SK-N-SH treated with all-trans-retinoic acid at 6 μM for 48 hours (cell line): Measurements from ENCODE around the gene CYP4F11.

Experiments used
- ATAC-seq: fragments of 200-7000 bp; cut with Tn5 transposase; 3 replicates; pipeline ENCODE4 v1.9.1; 2020; ENCODE audit warnings: mild to moderate bottlenecking, moderate library complexity
- ARNTL ChIP-seq: fragments of 450-650 bp; formaldehyde crosslinking; IDR thresholded peaks from 2 replicates; pipeline ENCODE4 v1.5.0; 2020; ENCODE audit warnings: low read depth, mild to moderate bottlenecking, moderate library complexity, borderline replicate concordance
- BACH2 ChIP-seq: fragments of 250-450 bp; sonication (Bioruptor Pico); IDR thresholded peaks from 2 replicates; pipeline ENCODE4 v1.9.0; 2021; ENCODE audit warnings: mild to moderate bottlenecking, borderline replicate concordance
- CREB5 ChIP-seq: fragments of 250-450 bp; sonication (Bioruptor Pico); IDR thresholded peaks from 2 replicates; pipeline ENCODE4 v1.5.1; 2020; ENCODE audit warnings: low read depth, mild to moderate bottlenecking, moderate library complexity
- CSDC2 ChIP-seq: fragments of 250-450 bp; sonication (Bioruptor Pico); IDR thresholded peaks from 2 replicates; pipeline ENCODE4 v1.5.0; 2020; ENCODE audit warnings: mild to moderate bottlenecking, moderate library complexity
- CSRNP3 ChIP-seq: fragments of 250-450 bp; sonication (Bioruptor Pico); IDR thresholded peaks from 2 replicates; pipeline ENCODE4 v1.5.1; 2021; ENCODE audit warnings: mild to moderate bottlenecking, moderate library complexity
- ESRRG ChIP-seq: fragments of 250-450 bp; sonication (Bioruptor Pico); IDR thresholded peaks from 2 replicates; pipeline ENCODE4 v1.6.1; 2021; ENCODE audit warnings: mild to moderate bottlenecking
- GLIS3 ChIP-seq: fragments of 250-450 bp; sonication (Bioruptor Pico); IDR thresholded peaks from 2 replicates; pipeline ENCODE4 v1.5.0; 2020; ENCODE audit warnings: mild to moderate bottlenecking, moderate library complexity
- PATZ1 ChIP-seq: fragments of 250-450 bp; sonication (Bioruptor Pico); IDR thresholded peaks from 2 replicates; pipeline ENCODE4 v1.8.0; 2020; ENCODE audit warnings: mild to moderate bottlenecking, moderate library complexity, borderline replicate concordance
- PPARA ChIP-seq: fragments of 250-450 bp; sonication (Bioruptor Pico); IDR thresholded peaks from 2 replicates; pipeline ENCODE4 v1.5.0; 2020; ENCODE audit warnings: mild to moderate bottlenecking, borderline replicate concordance
- RARB ChIP-seq: fragments of 250-450 bp; sonication (Bioruptor Pico); IDR thresholded peaks from 2 replicates; pipeline ENCODE4 v1.8.0; 2021; ENCODE audit warnings: mild to moderate bottlenecking, moderate library complexity
- SNAI2 ChIP-seq: fragments of 250-450 bp; sonication (Bioruptor Pico); IDR thresholded peaks from 2 replicates; pipeline ENCODE4 v1.5.0; 2020; ENCODE audit warnings: mild to moderate bottlenecking, moderate library complexity
- TCF4 ChIP-seq: fragments of 250-450 bp; sonication (Bioruptor Pico); IDR thresholded peaks from 2 replicates; pipeline ENCODE4 v1.8.0; 2021; ENCODE audit warnings: mild to moderate bottlenecking, moderate library complexity, borderline replicate concordance
- TOX ChIP-seq: fragments of 250-450 bp; sonication (Bioruptor Pico); IDR thresholded peaks from 2 replicates; pipeline ENCODE4 v1.8.0; 2021; ENCODE audit warnings: mild to moderate bottlenecking, moderate library complexity, borderline replicate concordance
- ZC3H10 ChIP-seq: fragments of 250-450 bp; sonication (Bioruptor Pico); IDR thresholded peaks from 2 replicates; pipeline ENCODE4 v1.5.1; 2021; ENCODE audit warnings: mild to moderate bottlenecking, moderate library complexity
- ZFP3 ChIP-seq: fragments of 250-450 bp; sonication (Bioruptor Pico); IDR thresholded peaks from 2 replicates; pipeline ENCODE4 v1.5.0; 2020; ENCODE audit warnings: mild to moderate bottlenecking, moderate library complexity
- ZFP30 ChIP-seq: fragments of 450-650 bp; formaldehyde crosslinking; IDR thresholded peaks from 2 replicates; pipeline ENCODE4 v1.5.0; 2022; ENCODE audit warnings: mild to moderate bottlenecking, moderate library complexity
- ZNF565 ChIP-seq: fragments of 450-650 bp; formaldehyde crosslinking; conservative IDR thresholded peaks from 2 replicates; pipeline ENCODE4 v1.5.0; 2020; ENCODE audit warnings: low read depth, mild to moderate bottlenecking, moderate library complexity
- ZNF70 ChIP-seq: fragments of 450-650 bp; formaldehyde crosslinking; IDR thresholded peaks from 2 replicates; pipeline ENCODE4 v1.5.0; 2020; ENCODE audit warnings: mild to moderate bottlenecking, moderate library complexity
- ZNF8 ChIP-seq: fragments of 450-650 bp; formaldehyde crosslinking; IDR thresholded peaks from 2 replicates; pipeline ENCODE4 v1.5.0; 2020; ENCODE audit warnings: mild to moderate bottlenecking, moderate library complexity
- TF ChIP-seq, protein P1 (sequence below): fragments of 250-450 bp; sonication (Bioruptor Pico); IDR thresholded peaks from 2 replicates; pipeline ENCODE4 v1.8.0; 2021; ENCODE audit warnings: low read depth, mild to moderate bottlenecking, moderate library complexity, borderline replicate concordance

CYP4F11 gene

GRCh38 chr19:15964231-15964630, 29.9 kb upstream of the CYP4F11 start (continued):
- no peak for TF ChIP-seq TCF4
- TF ChIP-seq ZFP30: no peak
- no peak for TF ChIP-seq CSRNP3 (CRISPR knock-in tag)

- ATAC-seq: no peak
- no peak for TF ChIP-seq ZNF8 (CRISPR knock-in tag)
These were observed 28.0 kb upstream of the CYP4F11 start for GRCh38 chr19:15962319-15962718.

DNA sequence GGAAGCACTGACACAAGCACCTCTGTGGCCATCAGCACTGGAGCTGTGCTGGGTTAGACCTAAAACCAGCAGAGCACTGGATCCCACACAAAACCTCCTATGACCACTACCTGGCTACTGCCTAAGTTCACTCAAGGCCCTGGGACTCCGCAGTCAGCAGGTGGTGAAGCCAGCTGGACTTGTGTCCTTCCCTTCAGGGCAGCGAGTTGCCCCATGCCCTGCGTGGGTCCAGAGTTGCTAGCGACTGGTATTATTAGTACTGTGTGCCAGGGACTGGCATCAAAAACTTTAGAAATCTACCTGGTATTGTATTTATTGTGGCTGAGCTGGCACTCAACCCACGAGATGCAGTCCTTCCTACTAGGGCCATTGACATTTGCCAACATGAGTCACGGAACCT, 20.5 kb upstream of the CYP4F11 start:
- TF ChIP-seq PATZ1 (CRISPR knock-in tag) (no peak), ZNF565 (no peak), BACH2 (CRISPR knock-in tag) (no peak), ESRRG (CRISPR knock-in tag) (no peak), ZNF8 (CRISPR knock-in tag) (no peak), ARNTL (CRISPR knock-in tag) (no peak), CREB5 (CRISPR knock-in tag) (no peak), TOX (no peak), SNAI2 (CRISPR knock-in tag) (no peak), CSDC2 (CRISPR knock-in tag) (no peak), RARB (CRISPR knock-in tag) (no peak), GLIS3 (no peak)
- TF ChIP-seq, protein P1, sequence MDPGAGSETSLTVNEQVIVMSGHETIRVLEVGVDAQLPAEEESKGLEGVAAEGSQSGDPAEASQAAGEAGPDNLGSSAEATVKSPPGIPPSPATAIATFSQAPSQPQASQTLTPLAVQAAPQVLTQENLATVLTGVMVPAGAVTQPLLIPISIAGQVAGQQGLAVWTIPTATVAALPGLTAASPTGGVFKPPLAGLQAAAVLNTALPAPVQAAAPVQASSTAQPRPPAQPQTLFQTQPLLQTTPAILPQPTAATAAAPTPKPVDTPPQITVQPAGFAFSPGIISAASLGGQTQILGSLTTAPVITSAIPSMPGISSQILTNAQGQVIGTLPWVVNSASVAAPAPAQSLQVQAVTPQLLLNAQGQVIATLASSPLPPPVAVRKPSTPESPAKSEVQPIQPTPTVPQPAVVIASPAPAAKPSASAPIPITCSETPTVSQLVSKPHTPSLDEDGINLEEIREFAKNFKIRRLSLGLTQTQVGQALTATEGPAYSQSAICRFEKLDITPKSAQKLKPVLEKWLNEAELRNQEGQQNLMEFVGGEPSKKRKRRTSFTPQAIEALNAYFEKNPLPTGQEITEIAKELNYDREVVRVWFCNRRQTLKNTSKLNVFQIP (CRISPR knock-in tag): no peak
- ATAC-seq: no peak

GRCh38 chr19:15948223-15949058, 14.1 kb upstream of the CYP4F11 start, which contains the start of gene OR10H4:
Gene OR10H4, plus strand, starts transcription at chr19:15949008. Its CDS starts 0 bp downstream, at chr19:15949008.
- no peak for ATAC-seq
- TF ChIP-seq CSDC2 (CRISPR knock-in tag) (no peak), ZC3H10 (CRISPR knock-in tag) (no peak), ZNF70 (no peak), ZFP30 (no peak)

- ATAC-seq: no peak
- TF ChIP-seq BACH2 (CRISPR knock-in tag) (no peak), ESRRG (CRISPR knock-in tag) (no peak), ZNF8 (CRISPR knock-in tag) (no peak), CSRNP3 (CRISPR knock-in tag) (no peak), SNAI2 (CRISPR knock-in tag) (no peak), GLIS3 (no peak), ZFP30 (no peak), PATZ1 (CRISPR knock-in tag) (no peak), CREB5 (CRISPR knock-in tag) (no peak), PPARA (CRISPR knock-in tag) (no peak), ARNTL (CRISPR knock-in tag) (no peak), ZFP3 (no peak), ZNF70 (no peak), ZC3H10 (CRISPR knock-in tag) (no peak)
- TF ChIP-seq, protein P1 (CRISPR knock-in tag): no peak
These were observed 11.0 kb upstream of the CYP4F11 start for GRCh38 chr19:15945301-15945700.
